GM12865 (cell line): ENCODE data around the gene HSPBP1.
A peak's percentile ranks its signal among the peaks of the same experiment; 100 is the strongest.

ENCODE experiments used
- DNase-seq: peaks from one replicate; pipeline ENCODE4 v3.0.0; 2010; ENCODE audit warnings: low read depth
- H3K4me3 ChIP-seq: 2 replicates; pipeline ENCODE4 v1.5.1; 2011; ENCODE audit warnings: mild to moderate bottlenecking, low read depth, low read length, control low read depth
- CTCF ChIP-seq: IDR thresholded peaks from 2 replicates; pipeline ENCODE4 v1.5.1; 2011; ENCODE audit warnings: low read length, control low read depth, low read depth, inconsistent platforms; ENCODE audit not compliant: insufficient read depth; ENCODE audit errors: missing control alignments

The HSPBP1 gene

DNA sequence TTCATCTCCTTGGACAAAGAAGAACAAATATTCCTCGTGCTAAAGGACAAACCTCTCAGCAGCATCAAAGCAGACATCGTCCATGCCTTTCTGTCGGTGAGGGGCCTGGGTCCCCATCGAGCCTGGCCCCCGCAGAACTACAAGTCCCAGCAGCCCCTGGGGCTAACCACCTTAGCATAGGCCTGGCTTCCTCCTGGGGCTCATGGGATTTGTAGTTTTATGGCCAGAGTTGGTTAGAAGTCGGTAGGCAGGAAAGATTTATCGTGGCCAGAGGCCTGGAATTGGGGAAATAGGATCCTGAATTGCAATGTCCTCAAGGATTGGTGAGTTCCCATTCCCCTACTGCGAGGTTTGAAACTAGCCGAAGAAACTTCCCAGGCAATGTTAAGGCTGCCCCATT is 25.6 kb upstream of the HSPBP1 start:
- no peak for TF ChIP-seq CTCF
- no peak overlapping the region for H3K4me3 ChIP-seq
- DNase-seq: peak; percentile 46

DNA sequence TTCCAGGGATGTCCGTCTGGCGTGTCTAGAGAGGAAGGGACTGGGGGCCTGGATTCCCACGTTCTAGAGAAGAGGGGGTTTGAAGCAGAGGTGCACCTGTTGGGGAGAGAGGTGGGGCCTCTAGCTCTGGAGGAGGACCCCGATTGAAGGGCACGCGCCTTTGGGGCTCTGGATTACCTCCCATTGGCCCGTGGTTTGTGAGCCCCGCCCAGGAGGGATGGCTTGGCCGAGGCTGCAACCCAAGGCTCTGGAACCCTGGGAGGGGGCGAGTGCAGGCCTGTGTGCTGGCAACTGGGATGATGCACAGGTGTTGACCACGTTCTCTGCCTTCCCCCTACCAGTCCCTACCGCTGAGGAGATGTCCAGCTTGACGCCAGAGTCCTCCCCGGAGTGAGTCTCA is 25.1 kb upstream of the HSPBP1 start:
- DNase-seq: no peak
- H3K4me3 ChIP-seq: no peak overlapping the region
- TF ChIP-seq CTCF: no peak

DNA sequence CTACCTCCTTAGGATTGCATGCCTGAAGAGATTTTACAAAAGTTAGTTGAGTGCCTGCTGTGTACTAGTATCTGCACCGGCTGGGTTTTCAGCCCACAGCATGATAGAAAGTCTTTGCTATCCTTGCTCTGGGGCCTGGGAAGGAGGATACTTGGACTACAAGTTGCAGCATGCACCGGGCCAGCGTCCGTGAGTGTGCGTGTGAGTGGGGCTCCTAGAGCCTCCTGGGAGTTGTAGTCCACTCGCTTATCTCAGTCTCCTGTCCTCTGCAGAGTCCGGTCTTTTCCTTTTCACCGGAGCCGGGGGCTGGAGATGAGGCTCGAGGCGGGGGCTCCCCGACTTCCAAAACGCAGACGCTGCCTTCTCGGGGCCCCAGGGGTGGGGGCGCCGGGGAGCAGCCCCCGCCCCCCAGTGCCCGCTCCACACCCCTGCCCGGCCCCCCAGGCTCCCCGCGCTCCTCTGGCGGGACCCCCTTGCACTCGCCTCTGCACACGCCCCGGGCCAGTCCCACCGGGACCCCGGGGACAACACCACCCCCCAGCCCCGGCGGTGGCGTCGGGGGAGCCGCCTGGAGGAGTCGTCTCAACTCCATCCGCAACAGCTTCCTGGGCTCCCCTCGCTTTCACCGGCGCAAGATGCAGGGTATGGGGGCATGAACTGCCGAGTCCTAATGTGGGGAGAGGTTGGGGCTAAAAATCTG is 24.5 kb upstream of the HSPBP1 start:
- H3K4me3 ChIP-seq: no peak overlapping the region
- DNase-seq: peak; percentile 78
- TF ChIP-seq CTCF: no peak

DNA sequence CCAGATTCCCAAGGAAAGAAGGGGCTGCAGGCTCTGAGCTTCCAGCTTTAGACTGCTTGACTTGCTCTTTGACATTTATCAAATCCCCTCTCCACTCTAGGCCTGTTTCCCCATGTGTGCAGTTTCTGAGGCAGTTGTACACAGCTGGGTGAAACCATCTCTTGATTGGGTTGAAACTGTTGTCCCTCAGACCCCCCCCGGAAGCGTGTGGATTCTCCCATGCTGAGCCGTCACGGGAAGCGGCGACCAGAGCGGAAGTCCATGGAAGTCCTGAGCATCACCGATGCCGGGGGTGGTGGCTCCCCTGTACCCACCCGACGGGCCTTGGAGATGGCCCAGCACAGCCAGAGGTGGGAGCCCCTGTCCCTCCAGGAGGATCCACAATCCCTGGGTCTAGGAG is 23.6 kb upstream of the HSPBP1 start:
- TF ChIP-seq CTCF: no peak
- no peak overlapping the region for H3K4me3 ChIP-seq
- DNase-seq: no peak

- H3K4me3 ChIP-seq: peak overlapping the region; percentile 58
- TF ChIP-seq CTCF: no peak
- no peak for DNase-seq
Observed at GRCh38 chr19:55302318-55302703, 22.4 kb upstream of the HSPBP1 start.

GRCh38 chr19:55301459-55302317 is 21.8 kb upstream of the HSPBP1 start:
- peak; percentile 97 for TF ChIP-seq CTCF
- peak; percentile 89 for DNase-seq
- peak overlapping the region; percentile 58 for H3K4me3 ChIP-seq
